Muscle of leg (tissue), 11 donors: ENCODE data around the gene PYDC1. TPM values are rescaled to one million over a fixed set of nuclear protein-coding genes. Genes with fewer than 3 reads are reported as not detected.

Experiments
- DNase-seq: peaks from one replicate; pipeline ENCODE4 v3.0.0; 2013
- H3K27ac ChIP-seq: one replicate; pipeline ENCODE4 v1.5.1; 2013; ENCODE audit warnings: mild to moderate bottlenecking, low read length, control low read depth
- H3K27me3 ChIP-seq: one replicate; pipeline ENCODE4 v1.6.1; 2013; ENCODE audit warnings: low read length; ENCODE audit not compliant: control insufficient read depth, insufficient read depth
- H3K36me3 ChIP-seq: one replicate; pipeline ENCODE4 v1.6.1; 2013; ENCODE audit warnings: low read length; ENCODE audit not compliant: control insufficient read depth, insufficient read depth
- H3K4me1 ChIP-seq: one replicate; pipeline ENCODE4 v1.6.1; 2013; ENCODE audit warnings: low read length; ENCODE audit not compliant: control insufficient read depth, insufficient read depth
- H3K4me3 ChIP-seq: one replicate; pipeline ENCODE4 v1.5.1; 2013; ENCODE audit warnings: low read length, control low read depth
- H3K9me3 ChIP-seq: replicated peaks from 2 replicates; pipeline ENCODE4 v1.6.1; 2013; ENCODE audit warnings: low read depth, low read length; ENCODE audit not compliant: control insufficient read depth
- WGBS: methylation state at CpG from one replicate; pipeline ENCODE4 v1.1.5; 2013; ENCODE audit warnings: missing lambda C conversion rate; ENCODE audit not compliant: insufficient coverage; 5-methylcytosine and 5-hydroxymethylcytosine counted together
- polyA plus RNA-seq, 8 donors: library from polyadenylated mRNA; unstranded; fragments of 120-200 nt; gene quantifications; one replicate each; pipeline versions ENCODE4 v1.2.1 to v1.2.3, GENCODE V29; 2013; ENCODE audit warnings: inconsistent platforms in 1 of 8, low replicate concordance in 1 of 8; ENCODE audit not compliant: insufficient read length in 8 of 8, insufficient read depth in 1 of 8
- total RNA-seq: library from RNA; stranded (reverse); fragments of 120-200 nt; gene quantifications from one replicate; pipeline ENCODE4 v1.2.4, GENCODE V29; 2013

PYDC1 gene
- total and polyA plus RNA-seq, 9 donors: 0.37 to 2.0 (median 0.84) TPM; not detected in 2

DNA sequence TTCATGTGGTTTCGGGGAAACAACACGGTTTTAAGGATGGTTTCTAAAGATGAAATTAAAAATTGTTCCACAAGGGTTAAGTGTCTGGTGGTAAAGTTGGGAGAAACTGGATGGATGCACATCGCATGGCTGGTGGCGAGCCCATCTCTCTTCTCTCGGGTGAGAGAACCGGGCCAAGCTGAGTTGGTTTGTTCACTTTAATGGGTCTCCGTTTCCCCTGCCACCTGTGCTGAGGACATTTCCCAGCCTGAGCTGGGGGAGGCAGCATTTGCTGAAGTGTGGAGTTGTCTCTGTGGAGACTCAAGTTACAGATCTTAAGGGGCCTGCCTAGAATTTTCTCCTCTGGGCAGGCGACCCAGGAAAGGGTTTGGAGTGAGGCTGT, 29.1 kb downstream of the PYDC1 start:
- DNase-seq: no peak
- no peaks in the 10 kb centered on the region for H3K9me3 ChIP-seq
- 57% methylated on average over 3 of the region's 8 CpGs for WGBS
- H3K4me1 ChIP-seq: peaks cover 9% of the 10 kb centered on the region
- H3K4me3 ChIP-seq: no peak overlapping the region
- peaks cover 94% of the 10 kb centered on the region for H3K36me3 ChIP-seq
- H3K27ac ChIP-seq: no peak overlapping the region
- H3K27me3 ChIP-seq: no peaks in the 10 kb centered on the region

DNA sequence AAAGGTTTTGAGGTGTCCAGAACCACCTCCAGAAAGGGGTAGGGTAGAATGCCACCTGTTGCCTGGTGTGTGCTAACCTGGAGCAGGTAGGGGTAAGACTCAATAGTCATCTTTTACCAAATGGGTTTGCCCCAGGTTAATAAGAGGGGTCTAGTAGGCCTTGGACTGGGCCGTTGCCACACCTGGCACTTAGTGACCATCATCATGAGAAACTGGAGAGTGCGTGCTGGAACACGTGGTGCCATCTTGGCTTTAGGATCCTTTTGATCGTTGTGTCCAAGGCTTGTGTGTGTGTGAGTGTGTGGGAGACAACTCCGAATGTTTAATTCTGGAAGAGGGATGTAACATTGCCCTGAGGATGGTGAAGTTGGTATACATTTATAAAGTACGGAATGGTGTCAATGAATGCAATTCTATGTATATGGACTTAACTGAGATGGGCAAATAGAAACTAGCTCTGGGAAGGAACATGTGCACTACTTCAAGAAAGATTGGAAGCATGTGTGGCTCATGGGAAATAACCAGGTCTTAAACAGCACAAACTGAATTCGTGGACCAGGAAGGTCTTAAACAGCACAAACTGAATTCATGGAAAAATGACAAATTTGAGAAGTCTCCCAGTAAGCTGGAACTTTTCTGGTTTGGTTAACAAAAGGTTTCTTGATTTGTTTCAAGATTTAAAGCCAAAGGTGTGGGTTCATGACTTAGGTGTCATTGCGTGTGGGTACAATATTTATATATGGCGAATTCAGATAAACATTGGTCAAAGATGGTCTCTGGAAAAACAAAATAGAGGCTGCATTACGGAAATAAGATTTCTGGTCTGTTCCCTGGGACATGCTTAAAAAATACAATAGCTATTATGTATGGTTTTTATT, 29.8 kb downstream of the PYDC1 start:
- Histone ChIP-seq H3K4me3 (no peak overlapping the region), H3K27me3 (no peaks in the 10 kb centered on the region), H3K4me1 (peaks cover 16% of the 10 kb centered on the region), H3K36me3 (peaks cover 95% of the 10 kb centered on the region), H3K27ac (no peak overlapping the region), H3K9me3 (no peaks in the 10 kb centered on the region)
- 80% methylated on average over 9 of the region's 10 CpGs for WGBS
- no peak for DNase-seq

DNA sequence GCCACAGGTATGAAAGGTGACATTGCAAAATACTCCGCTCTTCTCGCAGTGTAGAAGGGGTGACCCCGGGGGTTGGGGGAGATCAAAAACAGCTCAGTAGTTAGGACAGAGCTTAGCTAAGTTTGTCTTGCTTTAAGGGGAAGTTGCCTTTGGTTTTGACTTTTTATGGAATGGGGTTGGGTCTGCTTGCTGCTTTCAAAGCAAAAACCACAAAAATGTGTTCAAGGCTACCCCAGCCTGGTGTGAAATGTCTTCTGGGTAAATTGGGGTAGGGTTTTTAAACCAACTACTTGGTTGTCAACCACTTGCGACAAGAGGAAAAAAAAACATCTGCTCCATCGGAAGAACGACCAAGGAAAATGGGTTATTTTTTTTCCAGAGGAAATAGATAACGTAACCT, 30.8 kb downstream of the PYDC1 start:
- no peak overlapping the region for H3K27ac ChIP-seq
- no peaks in the 10 kb centered on the region for H3K9me3 ChIP-seq
- peaks cover 25% of the 10 kb centered on the region for H3K4me1 ChIP-seq
- H3K36me3 ChIP-seq: peaks cover 90% of the 10 kb centered on the region
- 80% methylated on average over 1 of the region's 7 CpGs for WGBS
- no peak for DNase-seq
- no peak overlapping the region for H3K4me3 ChIP-seq
- H3K27me3 ChIP-seq: no peaks in the 10 kb centered on the region

DNA sequence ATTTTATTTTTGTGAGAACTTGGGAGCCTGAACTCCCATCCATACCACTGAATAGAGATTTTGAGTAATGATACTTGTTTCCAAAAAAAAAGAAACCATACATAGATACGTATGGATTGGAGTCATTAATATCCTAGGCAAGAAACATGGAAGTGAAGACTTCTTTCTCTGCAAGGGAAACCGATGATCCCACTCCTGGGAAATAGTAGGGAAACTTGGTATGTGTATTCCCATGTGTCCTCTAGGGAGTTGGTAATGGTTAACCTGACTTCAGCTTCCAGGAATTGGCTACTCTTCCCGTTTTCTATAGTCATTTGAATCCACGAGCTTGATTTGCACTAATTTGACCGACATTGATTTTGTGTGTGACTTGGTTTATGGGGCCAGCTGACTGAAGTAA, 31.6 kb downstream of the PYDC1 start:
- H3K4me1 ChIP-seq: peaks cover 25% of the 10 kb centered on the region
- H3K27me3 ChIP-seq: no peaks in the 10 kb centered on the region
- WGBS: 60% methylated on average over 1 of the region's 5 CpGs
- no peaks in the 10 kb centered on the region for H3K9me3 ChIP-seq
- H3K27ac ChIP-seq: no peak overlapping the region
- no peak overlapping the region for H3K4me3 ChIP-seq
- DNase-seq: no peak
- H3K36me3 ChIP-seq: peaks cover 82% of the 10 kb centered on the region

DNA sequence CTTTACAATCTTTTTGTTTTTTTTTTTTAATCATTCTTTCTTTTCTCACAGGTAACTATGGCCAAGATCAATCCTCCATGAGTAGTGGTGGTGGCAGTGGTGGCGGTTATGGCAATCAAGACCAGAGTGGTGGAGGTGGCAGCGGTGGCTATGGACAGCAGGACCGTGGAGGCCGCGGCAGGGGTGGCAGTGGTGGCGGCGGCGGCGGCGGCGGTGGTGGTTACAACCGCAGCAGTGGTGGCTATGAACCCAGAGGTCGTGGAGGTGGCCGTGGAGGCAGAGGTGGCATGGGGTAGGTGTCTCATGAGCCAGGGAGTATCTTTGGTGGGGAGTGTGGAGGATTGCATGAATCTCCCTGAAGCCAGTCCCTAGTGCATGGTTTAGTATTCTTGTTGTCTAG, 32.0 kb downstream of the PYDC1 start:
- WGBS: 92% methylated on average over 14 of the region's 14 CpGs
- Histone ChIP-seq H3K4me3 (no peak overlapping the region), H3K36me3 (peaks cover 77% of the 10 kb centered on the region), H3K9me3 (no peaks in the 10 kb centered on the region), H3K27me3 (no peaks in the 10 kb centered on the region), H3K4me1 (peaks cover 25% of the 10 kb centered on the region), H3K27ac (no peak overlapping the region)
- no peak for DNase-seq

DNA sequence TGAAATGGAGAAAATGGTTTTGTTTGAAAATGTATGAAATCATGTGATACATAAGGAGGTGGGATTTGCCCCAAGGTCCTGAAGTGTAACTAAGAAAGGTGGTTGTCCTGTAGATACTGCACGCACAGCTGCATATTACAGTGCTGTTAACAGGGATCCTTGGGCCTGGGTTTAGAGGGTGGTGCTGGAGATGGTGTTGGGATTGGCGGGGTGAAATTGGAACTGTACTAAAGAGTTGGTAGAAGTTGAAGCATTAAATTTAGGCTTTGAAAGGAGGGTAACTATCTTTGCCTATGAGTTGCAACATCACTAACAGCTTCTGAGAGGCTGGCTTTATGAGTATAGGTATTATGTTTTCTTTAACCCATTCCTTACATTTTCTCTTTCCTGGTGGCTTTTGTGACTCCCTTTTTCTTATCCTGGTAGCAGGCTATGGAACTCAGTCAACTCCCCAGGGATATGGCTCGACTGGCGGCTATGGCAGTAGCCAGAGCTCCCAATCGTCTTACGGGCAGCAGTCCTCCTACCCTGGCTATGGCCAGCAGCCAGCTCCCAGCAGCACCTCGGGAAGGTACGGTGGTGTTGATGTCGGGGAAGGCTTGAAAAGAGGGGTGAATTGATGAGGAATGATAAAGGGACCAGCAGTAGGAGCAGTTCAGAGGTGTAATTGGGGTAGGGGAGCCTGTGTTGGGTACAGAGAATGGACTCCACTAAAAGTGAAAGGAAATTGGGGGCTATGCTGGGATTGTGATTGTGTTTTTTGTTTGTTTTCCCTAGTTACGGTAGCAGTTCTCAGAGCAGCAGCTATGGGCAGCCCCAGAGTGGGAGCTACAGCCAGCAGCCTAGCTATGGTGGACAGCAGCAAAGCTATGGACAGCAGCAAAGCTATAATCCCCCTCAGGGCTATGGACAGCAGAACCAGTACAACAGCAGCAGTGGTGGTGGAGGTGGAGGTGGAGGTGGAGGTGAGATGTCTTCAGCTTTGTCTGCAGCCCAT, 33.2 kb downstream of the PYDC1 start:
- 60% methylated on average over 3 of the region's 10 CpGs for WGBS
- no peak overlapping the region for H3K27ac ChIP-seq
- H3K27me3 ChIP-seq: no peaks in the 10 kb centered on the region
- no peaks in the 10 kb centered on the region for H3K9me3 ChIP-seq
- no peak for DNase-seq
- peaks cover 29% of the 10 kb centered on the region for H3K4me1 ChIP-seq
- H3K36me3 ChIP-seq: peaks cover 66% of the 10 kb centered on the region
- H3K4me3 ChIP-seq: no peak overlapping the region

DNA sequence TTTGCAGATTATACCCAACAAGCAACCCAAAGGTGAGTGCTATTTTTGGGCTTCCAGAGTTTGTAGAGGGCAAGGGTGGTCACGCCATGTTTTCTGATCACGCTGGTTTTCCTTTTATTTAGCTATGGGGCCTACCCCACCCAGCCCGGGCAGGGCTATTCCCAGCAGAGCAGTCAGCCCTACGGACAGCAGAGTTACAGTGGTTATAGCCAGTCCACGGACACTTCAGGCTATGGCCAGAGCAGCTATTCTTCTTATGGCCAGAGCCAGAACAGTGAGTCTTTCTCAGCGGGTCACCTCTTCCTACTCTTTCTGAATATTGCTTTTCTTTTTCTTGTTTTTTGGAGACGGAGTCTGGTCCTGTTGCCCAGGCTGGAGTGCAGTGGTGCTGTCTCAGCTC, 34.5 kb downstream of the PYDC1 start:
- 14% methylated on average over 5 of the region's 7 CpGs for WGBS
- Histone ChIP-seq H3K9me3 (no peaks in the 10 kb centered on the region), H3K27me3 (no peaks in the 10 kb centered on the region), H3K27ac (no peak overlapping the region), H3K36me3 (peaks cover 55% of the 10 kb centered on the region), H3K4me3 (peak overlapping the region; percentile 97), H3K4me1 (peaks cover 29% of the 10 kb centered on the region)
- no peak for DNase-seq

DNA sequence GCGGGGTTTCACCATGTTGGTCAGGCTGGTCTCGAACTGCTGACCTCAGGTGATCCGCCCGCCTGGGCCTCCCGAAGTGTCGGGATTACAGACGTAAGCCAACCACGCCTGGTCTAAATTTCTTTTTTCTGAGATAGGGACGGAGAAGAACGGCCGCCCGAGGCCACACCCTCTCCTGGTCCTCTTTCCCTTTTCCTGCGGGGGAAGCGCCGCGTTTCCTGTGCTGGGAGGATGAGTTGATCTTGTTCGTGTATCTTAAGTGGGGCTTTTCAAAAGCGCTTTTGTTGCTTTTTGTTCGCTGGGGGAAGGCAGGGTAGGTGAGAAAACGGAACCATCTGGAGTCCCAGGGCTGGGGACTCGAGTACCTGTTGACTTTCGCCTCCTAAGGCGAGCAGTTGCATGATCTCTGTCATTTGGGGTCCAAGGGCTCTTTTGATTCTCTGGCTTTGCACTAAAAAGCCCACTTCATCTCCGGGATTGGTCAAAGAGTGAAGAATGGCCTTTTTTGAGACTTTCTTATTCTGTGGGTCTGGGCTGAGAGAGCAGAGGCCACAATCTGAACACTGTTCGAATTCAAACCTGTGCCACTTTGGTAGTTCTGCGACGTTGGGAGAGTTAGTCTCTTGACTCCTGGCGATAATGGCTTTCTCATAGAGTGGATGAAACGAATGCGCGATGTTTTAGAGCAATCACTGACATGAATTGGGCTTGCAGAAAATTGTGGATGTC, 35.7 kb downstream of the PYDC1 start:
- Histone ChIP-seq H3K4me3 (peak overlapping the region; percentile 97), H3K9me3 (no peaks in the 10 kb centered on the region), H3K27me3 (no peaks in the 10 kb centered on the region), H3K4me1 (peaks cover 29% of the 10 kb centered on the region), H3K27ac (peak overlapping the region; percentile 98), H3K36me3 (peaks cover 43% of the 10 kb centered on the region)
- DNase-seq: peak; percentile 60
- 1% methylated on average over 14 of the region's 31 CpGs for WGBS

DNA sequence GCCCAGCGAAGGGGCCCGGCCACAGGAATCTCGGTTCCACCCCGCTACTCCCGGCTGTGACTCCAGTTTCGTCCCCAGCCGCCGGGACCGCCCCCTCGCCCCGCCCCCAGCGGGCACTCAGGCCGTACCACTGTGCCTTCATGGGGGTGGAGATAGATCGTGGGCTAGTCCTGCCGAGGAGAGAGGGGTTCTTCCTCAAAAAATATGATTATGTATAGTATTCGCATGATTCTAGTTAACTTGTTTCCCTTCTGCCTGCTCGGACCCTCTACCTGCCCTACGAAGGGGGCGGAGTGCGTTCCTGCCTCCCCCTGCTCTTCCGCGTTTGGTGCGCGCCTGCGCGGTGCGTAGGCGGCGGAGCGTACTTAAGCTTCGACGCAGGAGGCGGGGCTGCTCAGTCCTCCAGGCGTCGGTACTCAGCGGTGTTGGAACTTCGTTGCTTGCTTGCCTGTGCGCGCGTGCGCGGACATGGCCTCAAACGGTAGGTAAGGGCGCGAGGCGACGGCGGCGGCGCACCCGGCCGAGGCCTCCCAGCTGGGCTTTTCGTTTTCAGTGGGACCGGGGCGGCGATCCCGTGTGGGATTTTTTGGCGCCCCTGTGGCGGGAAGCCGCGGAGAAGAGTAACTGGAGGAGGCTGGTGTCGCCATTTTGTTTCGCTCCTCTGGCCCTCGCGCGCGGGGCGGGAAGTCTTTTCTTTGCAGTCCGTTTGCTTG, 37.0 kb downstream of the PYDC1 start, which contains the start of gene FUS:
TSS of gene FUS (plus strand) at position 393 of the 713 bp plus-strand sequence. CDS start at position 469, 76 bp downstream.
- Histone ChIP-seq H3K9me3 (no peaks in the 10 kb centered on the region), H3K27ac (peak within 1 kb of the TSS; percentile 98), H3K27me3 (no peaks in the 10 kb centered on the region), H3K4me1 (peaks cover 29% of the 10 kb centered on the region), H3K4me3 (peak within 1 kb of the TSS; percentile 97), H3K36me3 (peaks cover 30% of the 10 kb centered on the region)
- peak; percentile 96 for DNase-seq
- 0% methylated on average over 55 of the region's 69 CpGs for WGBS
